SK-N-SH treated with all-trans-retinoic acid at 6 μM for 48 hours (cell line): ENCODE measurements around the gene MBOAT2.

Experiments used
- ATAC-seq: fragments of 200-7000 bp; cut with Tn5 transposase; 3 replicates; pipeline ENCODE4 v1.9.1; 2020; ENCODE audit warnings: mild to moderate bottlenecking, moderate library complexity
- ARNTL ChIP-seq: fragments of 450-650 bp; formaldehyde crosslinking; IDR thresholded peaks from 2 replicates; pipeline ENCODE4 v1.5.0; 2020; ENCODE audit warnings: low read depth, mild to moderate bottlenecking, moderate library complexity, borderline replicate concordance
- CREB5 ChIP-seq: fragments of 250-450 bp; sonication (Bioruptor Pico); IDR thresholded peaks from 2 replicates; pipeline ENCODE4 v1.5.1; 2020; ENCODE audit warnings: low read depth, mild to moderate bottlenecking, moderate library complexity
- CSDC2 ChIP-seq: fragments of 250-450 bp; sonication (Bioruptor Pico); IDR thresholded peaks from 2 replicates; pipeline ENCODE4 v1.5.0; 2020; ENCODE audit warnings: mild to moderate bottlenecking, moderate library complexity
- CSRNP3 ChIP-seq: fragments of 250-450 bp; sonication (Bioruptor Pico); IDR thresholded peaks from 2 replicates; pipeline ENCODE4 v1.5.1; 2021; ENCODE audit warnings: mild to moderate bottlenecking, moderate library complexity
- ESRRG ChIP-seq: fragments of 250-450 bp; sonication (Bioruptor Pico); IDR thresholded peaks from 2 replicates; pipeline ENCODE4 v1.6.1; 2021; ENCODE audit warnings: mild to moderate bottlenecking
- GLIS3 ChIP-seq: fragments of 250-450 bp; sonication (Bioruptor Pico); IDR thresholded peaks from 2 replicates; pipeline ENCODE4 v1.5.0; 2020; ENCODE audit warnings: mild to moderate bottlenecking, moderate library complexity
- OSR1 ChIP-seq: fragments of 250-450 bp; sonication (Bioruptor Pico); IDR thresholded peaks from 2 replicates; pipeline ENCODE4 v1.8.0; 2022; ENCODE audit warnings: moderate library complexity, mild to moderate bottlenecking, inconsistent platforms
- PATZ1 ChIP-seq: fragments of 250-450 bp; sonication (Bioruptor Pico); IDR thresholded peaks from 2 replicates; pipeline ENCODE4 v1.8.0; 2020; ENCODE audit warnings: mild to moderate bottlenecking, moderate library complexity, borderline replicate concordance
- POU6F1 ChIP-seq: fragments of 250-450 bp; sonication (Bioruptor Pico); IDR thresholded peaks from 2 replicates; pipeline ENCODE4 v1.8.0; 2021; ENCODE audit warnings: low read depth, mild to moderate bottlenecking, moderate library complexity, borderline replicate concordance
- RARB ChIP-seq: fragments of 250-450 bp; sonication (Bioruptor Pico); IDR thresholded peaks from 2 replicates; pipeline ENCODE4 v1.8.0; 2021; ENCODE audit warnings: mild to moderate bottlenecking, moderate library complexity
- SNAI2 ChIP-seq: fragments of 250-450 bp; sonication (Bioruptor Pico); IDR thresholded peaks from 2 replicates; pipeline ENCODE4 v1.5.0; 2020; ENCODE audit warnings: mild to moderate bottlenecking, moderate library complexity
- TOX ChIP-seq: fragments of 250-450 bp; sonication (Bioruptor Pico); IDR thresholded peaks from 2 replicates; pipeline ENCODE4 v1.8.0; 2021; ENCODE audit warnings: mild to moderate bottlenecking, moderate library complexity, borderline replicate concordance
- TSHZ2 ChIP-seq: fragments of 250-450 bp; sonication (Bioruptor Pico); IDR thresholded peaks from 2 replicates; pipeline ENCODE4 v1.5.0; 2020; ENCODE audit warnings: mild to moderate bottlenecking, moderate library complexity
- ZC3H10 ChIP-seq: fragments of 250-450 bp; sonication (Bioruptor Pico); IDR thresholded peaks from 2 replicates; pipeline ENCODE4 v1.5.1; 2021; ENCODE audit warnings: mild to moderate bottlenecking, moderate library complexity
- ZFP3 ChIP-seq: fragments of 250-450 bp; sonication (Bioruptor Pico); IDR thresholded peaks from 2 replicates; pipeline ENCODE4 v1.5.0; 2020; ENCODE audit warnings: mild to moderate bottlenecking, moderate library complexity
- ZFP30 ChIP-seq: fragments of 450-650 bp; formaldehyde crosslinking; IDR thresholded peaks from 2 replicates; pipeline ENCODE4 v1.5.0; 2022; ENCODE audit warnings: mild to moderate bottlenecking, moderate library complexity
- ZNF565 ChIP-seq: fragments of 450-650 bp; formaldehyde crosslinking; conservative IDR thresholded peaks from 2 replicates; pipeline ENCODE4 v1.5.0; 2020; ENCODE audit warnings: low read depth, mild to moderate bottlenecking, moderate library complexity
- ZNF70 ChIP-seq: fragments of 450-650 bp; formaldehyde crosslinking; IDR thresholded peaks from 2 replicates; pipeline ENCODE4 v1.5.0; 2020; ENCODE audit warnings: mild to moderate bottlenecking, moderate library complexity
- ZNF8 ChIP-seq: fragments of 450-650 bp; formaldehyde crosslinking; IDR thresholded peaks from 2 replicates; pipeline ENCODE4 v1.5.0; 2020; ENCODE audit warnings: mild to moderate bottlenecking, moderate library complexity

Gene MBOAT2

GRCh38 chr2:8858264-8858663, 145.2 kb downstream of the MBOAT2 start:
- no peak for TF ChIP-seq POU6F1 (CRISPR knock-in tag)
- no peak for TF ChIP-seq ZNF70 (CRISPR knock-in tag)
- no peak for ATAC-seq

GRCh38 chr2:8857709-8858108, 145.8 kb downstream of the MBOAT2 start:
- no peak for ATAC-seq
- no peak for TF ChIP-seq SNAI2 (CRISPR knock-in tag)
- no peak for TF ChIP-seq ZFP30 (CRISPR knock-in tag)
- no peak for TF ChIP-seq ESRRG (CRISPR knock-in tag)
- TF ChIP-seq POU6F1 (CRISPR knock-in tag): no peak
- TF ChIP-seq ZFP3 (CRISPR knock-in tag): no peak

- TF ChIP-seq ZNF8 (CRISPR knock-in tag) (no peak), RARB (CRISPR knock-in tag) (no peak), ZFP30 (CRISPR knock-in tag) (no peak), ZNF565 (CRISPR knock-in tag) (no peak), GLIS3 (CRISPR knock-in tag) (no peak), CREB5 (CRISPR knock-in tag) (no peak), TSHZ2 (CRISPR knock-in tag) (no peak), PATZ1 (no peak), ZFP3 (CRISPR knock-in tag) (no peak), CSRNP3 (no peak), ARNTL (CRISPR knock-in tag) (no peak), TOX (no peak)
- TF ChIP-seq, all 23 proteins: peak for 0
- no peak for ATAC-seq
These were observed 147.3 kb downstream of the MBOAT2 start for GRCh38 chr2:8856176-8856575.

GRCh38 chr2:8855010-8855409, 148.5 kb downstream of the MBOAT2 start:
- TF ChIP-seq PATZ1 (no peak), ARNTL (CRISPR knock-in tag) (no peak), TOX (no peak), ZFP3 (CRISPR knock-in tag) (no peak), POU6F1 (CRISPR knock-in tag) (no peak), ZC3H10 (CRISPR knock-in tag) (no peak), OSR1 (no peak), CSDC2 (no peak), ZNF8 (CRISPR knock-in tag) (no peak)
- no peak for ATAC-seq
